Measurements from ENCODE around the gene DBNL.

DBNL gene

DNA sequence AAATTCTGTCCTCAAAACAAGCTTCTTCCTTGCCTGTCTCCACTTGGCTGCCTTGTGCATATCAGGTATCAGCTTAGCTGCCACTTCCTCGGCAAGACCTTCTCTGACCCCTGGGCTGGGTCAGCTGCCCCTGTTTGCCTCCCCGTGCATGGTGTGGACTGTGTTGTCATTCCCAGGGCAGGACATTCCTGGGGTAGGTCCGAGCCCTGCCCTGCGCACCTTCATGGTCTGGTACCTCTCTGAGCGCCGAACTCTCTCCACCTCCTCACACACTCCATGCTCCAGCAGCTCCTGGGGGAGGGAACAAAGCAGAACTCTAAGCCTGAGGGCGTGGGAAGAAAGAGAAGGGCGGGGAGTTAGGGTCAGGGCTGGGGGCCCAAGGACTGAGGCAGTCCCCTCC lies 34.0 kb downstream of the DBNL start:
- DNase-seq, result no peak

DNA sequence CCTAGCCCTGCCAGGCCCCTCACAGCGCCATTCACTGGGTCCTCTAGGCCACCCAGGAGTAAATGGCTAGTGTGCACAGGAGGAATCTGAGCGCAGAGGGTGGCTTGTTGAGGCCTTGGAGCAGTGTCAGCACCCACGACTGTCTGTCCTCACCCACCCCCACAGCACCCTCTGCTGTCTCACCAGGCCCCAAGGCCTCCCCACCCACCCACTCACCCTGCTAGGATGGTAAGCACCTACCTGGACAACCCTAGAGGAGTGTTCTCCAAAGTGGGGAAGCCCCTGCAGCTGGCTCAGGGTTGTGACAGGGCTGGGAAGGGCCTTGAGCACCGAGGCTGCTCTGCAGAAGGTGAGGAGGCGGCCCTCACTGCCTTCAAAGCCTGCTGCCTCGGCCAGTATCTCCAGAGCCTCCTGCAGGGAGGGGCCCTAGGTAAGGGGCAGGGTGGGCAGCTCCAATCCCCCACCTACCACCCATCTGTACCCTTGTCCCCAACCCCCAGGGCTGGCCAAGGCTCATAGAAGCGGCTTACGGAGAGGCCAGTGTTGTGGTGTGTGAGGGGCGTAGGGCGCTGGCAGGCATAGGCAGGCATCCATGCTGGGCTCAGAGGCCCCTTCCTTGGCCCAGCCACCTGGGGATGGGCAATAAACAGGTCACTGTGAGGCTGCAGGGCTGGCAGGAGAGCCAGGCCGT lies 35.0 kb downstream of the DBNL start:
- no peak for DNase-seq

DNA sequence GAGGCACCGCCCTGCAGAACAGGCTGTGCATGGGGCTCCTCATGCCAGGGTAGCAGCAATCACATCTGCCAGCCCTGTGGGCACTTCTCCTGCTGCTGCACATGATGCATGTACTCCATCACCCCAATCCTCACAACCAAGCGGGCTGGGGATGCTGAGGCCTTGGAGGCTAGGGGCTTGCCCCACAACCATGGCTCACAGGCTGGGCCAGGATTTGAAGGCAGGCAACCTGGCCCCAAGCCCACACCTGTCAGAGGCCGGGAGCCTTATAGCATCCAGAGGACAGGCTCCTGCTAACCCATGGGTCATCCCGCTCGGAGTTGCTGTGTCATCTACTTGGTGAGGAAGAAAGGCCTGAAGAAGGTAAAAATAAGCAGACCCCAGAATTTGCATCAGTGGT lies 35.6 kb downstream of the DBNL start:
- DNase-seq, result no peak

DNA sequence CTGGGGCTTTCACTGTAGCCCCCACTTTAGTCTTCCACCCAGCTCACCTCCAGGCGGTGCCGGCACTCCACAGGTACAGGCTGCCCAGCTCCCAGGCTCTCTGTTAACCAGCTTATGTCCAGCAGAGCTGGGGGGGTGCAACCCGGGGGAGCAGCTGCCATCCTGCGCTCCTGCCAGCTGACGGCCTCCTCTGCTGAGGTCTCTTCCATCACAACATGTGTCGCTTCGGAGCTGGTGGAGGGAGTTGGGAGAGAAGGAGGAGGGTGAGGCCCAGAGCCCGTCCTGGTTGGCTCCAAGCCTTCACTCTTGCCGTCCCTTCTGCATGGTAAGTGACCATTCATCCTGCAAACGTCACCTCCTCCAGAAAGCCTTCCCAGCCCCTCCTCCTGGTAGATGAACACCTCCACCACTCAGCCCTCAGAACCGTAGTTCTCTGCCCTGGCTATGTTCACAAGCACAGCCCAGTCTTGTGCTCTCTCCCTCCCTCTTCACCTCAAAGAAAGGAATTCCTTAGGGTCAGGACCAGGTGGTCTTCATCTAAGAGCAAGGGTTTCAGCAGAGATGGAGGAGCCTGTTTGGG lies 36.3 kb downstream of the DBNL start:
- DNase-seq, result no peak

GRCh38 chr7:44081266-44081748 lies 36.8 kb downstream of the DBNL start:
- DNase-seq, result no peak

DNA sequence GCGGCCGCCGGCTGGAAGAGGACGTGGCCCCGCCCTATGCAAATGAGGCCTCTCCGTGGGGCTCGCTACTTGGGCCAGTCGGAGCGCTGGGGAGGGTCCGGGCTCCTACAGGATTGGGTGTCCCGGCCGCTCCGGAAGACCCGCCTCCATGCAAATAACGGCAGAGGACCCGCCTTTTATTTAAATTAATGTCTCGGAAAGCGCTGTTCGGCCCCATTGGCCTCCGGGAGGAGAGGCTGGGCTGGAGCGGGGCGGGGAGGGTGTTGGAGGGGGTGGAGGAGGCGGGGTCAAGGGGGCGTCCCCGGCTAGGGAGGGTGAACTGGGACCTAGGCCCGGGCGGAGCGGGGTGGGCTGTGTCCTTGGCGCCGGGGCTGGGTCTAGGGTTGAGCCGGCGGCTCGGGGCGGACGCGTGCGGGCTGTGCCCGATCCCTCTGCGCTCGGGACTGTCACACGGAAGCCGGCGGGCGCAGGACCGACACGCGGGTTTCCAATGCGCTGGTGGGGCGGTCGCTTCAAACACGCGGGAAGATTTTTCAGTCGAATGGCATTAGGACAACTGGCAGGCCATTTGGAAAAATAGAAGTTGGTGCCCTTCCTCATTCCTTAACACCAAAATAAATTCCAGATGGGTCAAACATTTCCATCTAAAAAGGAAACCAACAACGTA lies 38.2 kb downstream of the DBNL start:
- DNase-seq, result peak; percentile 99

DNA sequence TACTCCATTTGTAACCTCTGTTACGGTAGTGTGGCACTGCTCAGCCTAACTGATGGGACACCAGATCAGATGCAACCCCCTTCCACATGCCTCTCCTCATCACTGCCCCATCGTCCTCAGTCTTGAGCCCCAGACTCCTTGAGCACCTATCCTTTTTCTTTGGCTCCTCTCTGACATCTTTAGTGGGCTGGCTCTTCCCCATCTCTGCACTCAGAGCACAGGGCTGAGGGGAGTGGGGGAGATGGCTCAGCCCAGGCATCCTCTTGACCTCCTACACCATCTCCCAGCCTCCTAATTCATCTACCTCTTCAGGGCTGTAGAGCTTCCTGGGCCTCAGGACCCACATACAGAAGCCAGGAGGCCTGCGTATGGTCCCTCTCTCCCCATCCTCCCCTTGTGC lies 39.3 kb downstream of the DBNL start:
- DNase-seq, result no peak

- DNase-seq, result no peak
Observed at GRCh38 chr7:44084701-44085100, 40.2 kb downstream of the DBNL start.

DNA sequence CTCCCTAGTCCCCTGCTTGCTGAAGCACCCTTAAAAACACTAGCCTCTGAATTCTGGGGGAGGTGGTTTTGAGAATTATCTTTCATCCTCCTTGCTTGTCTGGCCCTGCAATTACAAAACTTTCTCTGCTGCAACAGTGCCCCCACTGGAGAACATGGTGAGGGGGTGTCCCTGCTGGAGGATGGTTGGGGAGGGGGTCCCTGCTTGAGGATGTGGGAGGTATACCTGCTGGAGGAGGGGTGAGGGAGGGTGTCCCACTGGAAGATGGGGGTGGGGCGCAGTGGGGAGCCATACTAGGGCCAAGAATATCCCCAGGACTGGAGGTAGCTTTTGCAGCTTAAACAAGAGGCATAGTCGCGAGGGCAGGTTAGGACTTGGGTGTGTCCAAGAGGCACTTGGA lies 41.0 kb downstream of the DBNL start:
- DNase-seq, result no peak

GRCh38 chr7:44086627-44087026 lies 42.1 kb downstream of the DBNL start:
- no peak for DNase-seq

DNA sequence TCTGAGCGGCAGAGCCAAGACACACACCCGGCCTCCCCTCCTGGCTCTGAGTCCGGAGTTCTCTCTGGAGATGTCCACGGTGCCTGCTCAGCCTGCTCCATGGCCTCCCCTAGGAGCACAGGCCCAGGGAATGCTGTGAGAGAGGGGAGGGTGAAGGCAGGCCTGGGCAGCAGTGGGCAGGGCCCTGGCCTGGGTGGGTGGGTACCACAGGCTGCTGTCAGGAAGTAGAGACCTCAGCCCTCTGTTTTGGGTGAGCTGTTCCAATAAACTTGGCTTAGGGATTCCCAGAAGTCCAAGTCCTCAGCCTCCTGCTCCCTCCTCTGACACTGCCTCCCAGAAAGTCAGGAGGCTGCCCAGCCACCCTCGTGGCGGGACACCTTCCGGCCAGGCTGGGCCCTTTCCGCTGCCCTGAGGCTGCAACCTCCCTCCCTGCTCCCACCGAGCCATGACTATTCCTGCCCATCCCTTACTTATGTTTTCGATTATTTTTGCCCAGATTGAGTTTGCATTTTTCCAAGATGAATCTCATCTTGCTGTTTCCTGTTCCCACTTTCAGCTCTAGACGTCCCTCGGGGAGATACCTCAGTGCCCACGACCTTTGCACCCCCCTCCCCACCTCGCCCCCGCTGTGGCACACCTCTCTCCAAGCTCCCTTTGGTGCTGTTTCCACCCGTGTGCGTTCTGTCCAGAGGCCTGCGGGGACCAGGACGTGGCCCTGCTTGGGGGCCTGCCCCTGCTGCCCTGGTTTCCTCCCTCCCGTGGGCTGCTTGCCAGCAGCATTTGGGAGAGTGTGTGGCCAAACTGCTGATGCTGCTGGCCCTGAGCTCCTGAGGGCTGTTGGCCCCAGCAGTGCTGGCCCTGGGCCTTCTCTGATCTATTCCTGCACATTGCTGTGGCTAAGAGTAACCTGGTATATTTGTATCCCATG lies 43.7 kb downstream of the DBNL start:
- DNase-seq, result no peak

DNA sequence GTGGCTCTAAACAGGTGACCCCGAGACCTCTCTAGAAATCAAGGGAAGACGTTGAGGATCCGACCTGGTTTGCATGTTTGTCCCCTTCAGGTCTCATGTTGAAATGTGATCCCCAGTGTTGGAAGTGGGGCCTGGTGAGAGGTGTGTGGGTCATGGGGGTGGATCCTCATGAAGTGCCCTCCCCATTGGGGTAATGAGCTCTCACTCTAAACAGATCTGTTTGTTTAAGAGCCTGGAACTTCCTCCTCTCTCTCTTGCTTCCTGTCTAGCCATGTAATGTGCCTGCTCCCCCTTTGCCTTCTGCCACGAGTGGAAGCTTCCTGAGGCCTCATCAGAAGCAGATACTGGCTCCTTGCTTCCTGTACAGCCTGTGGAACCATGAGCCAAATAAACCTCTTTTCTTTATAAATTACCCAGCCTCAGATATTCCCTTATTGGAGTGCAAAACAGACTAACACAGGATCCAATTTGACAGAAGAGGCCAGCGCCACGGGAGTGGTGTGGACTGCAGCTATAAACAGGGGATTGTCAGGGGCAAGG lies 48.7 kb downstream of the DBNL start:
- no peak for DNase-seq

GRCh38 chr7:44094365-44094764 lies 49.9 kb downstream of the DBNL start:
- DNase-seq, result no peak

DNA sequence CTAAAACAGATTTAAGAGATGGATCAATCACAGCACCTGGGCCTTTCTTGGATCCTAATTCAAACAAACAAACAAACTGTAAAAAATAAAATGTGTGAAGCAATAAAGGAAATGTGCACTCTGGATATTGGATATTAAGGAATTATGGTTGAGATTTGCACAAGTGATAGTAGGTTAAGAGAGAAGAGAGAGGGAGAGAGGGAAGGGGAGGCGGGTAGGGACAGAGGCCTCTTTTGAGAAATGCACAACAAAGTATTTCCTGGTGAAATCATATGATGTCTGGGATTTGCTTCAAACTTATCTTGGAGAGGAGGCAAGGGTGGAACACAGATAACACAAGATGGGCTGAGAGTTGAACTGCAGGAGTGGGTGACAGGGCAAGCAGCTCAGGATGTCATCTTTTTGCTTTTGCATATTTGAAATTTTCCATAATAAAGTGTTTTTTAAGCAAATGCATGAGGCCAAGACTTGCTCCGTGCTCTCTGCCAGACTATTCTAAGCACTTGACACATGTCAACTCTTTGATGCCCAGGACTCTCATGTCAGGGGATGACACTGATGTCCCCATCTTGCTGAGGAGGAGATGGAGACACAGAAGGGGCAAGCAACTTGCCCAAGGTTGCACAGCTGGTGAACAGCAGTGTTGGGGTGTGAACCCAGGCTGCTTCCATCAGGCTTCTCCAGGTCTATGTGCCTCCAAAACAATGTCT lies 50.5 kb downstream of the DBNL start:
- no peak for DNase-seq

DNA sequence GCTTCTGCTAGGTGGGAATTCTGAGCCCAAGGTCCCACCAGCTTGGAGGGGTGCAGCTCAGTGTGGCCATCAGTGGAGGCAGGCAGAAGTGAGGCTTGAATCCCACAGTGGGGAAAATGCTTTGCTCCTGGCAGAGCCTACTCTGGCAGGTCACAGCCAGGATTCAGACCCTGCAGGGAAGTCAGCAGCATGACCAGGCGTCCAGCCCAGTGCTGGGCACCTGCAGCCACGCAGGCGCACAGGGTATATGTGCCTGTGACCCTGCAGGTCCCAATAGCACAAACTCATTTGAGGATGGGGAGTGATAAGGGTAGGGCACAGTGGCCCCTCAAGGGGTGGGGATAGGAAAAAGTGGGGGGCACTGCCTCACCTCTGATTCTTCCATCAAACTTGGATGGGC lies 51.3 kb downstream of the DBNL start:
- no peak for DNase-seq

DNA sequence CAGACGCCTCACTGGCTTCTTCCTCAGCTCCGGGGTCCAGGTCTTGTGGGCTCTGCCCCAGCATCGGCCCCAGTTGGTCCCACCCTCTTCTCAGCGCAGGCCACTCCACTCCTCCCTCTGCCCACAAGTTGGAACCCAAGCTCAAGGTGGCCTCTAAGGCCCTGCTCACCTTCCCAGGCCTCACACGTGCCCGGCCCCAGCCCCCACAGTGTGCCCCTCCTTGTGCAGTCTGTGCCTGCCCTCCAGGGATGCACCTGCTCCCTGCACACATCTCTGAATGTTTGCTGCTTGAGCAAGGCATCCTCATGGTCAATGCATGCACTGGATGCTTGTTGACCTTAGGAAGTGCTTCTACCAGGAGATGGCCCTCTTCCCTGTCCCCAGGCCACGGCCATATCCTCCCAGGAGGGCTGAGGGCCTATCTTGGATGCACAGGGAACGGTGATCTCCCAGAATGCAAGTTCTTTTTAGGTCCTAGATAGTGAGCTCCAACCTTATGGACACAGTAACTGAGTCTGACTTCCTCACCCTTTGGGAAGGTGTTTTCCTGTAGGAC lies 51.9 kb downstream of the DBNL start:
- DNase-seq, result no peak

DNA sequence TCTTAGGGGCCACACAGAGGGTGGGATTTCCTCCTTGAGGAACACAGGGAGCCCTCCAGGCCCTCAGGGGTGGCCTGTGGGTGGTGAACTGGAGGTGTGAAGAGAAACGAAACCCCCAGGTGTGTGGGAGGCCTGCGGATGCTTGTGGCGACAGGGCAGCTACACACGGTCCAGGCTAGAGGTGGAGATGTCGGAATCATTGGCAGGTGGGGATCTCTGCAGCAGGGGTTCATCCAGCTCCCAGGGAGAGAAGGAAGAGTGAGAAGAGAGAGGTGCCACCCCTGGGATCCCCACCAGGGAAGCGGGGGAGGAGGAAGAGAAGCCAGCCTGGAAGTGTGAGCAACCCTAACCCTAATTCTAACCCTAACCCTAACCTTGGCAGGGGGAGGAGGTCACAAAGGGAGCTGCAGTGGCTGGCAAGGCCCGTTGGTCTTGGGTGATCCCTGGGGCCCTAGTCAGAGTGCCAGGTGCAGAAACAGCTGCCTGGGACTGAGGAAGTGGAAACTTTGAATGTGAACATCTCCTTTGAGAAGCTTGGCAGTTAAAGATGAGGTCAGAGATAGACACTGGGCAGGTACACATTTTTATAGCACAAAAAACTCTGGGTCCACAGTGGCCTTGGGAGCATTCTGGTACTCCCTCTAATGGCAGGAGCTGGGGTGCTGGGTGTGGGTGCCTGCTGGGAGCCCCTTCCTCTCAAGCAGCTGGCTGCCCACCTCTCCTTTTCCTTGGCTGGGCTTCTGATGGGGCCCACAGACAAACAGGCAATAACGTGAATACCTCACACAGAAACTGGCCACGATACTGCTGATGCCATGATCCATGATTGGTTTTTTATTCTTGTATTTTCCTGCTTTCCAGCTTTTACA lies 52.8 kb downstream of the DBNL start:
- no peak for DNase-seq

GRCh38 chr7:44098092-44099068 lies 53.9 kb downstream of the DBNL start:
- DNase-seq, result no peak

DNA sequence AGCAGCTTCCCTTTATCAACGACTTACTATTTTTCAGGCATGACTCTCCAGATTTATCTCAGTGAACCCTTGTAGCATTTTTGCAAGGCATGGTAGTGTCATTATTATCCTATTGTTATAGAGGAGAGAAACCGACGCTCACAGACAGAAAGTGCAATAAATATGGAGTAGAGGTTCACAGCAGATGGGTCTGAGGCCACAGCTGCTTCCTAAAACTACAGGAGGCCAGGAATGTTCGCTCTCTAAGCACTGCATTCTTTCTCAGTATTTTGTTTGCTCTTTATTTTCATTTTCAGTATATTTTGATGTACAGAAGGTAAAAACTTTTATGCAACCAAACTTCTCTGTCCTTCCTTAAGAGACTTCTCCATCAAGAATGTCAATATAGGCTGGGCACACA lies 55.2 kb downstream of the DBNL start:
- no peak for DNase-seq

All from DMS 273 treated with DMSO at 0.1 percent for 48 hours (cell line).